Liver (tissue), 9 donors: ENCODE measurements around the gene RYR3. TPM values are rescaled to one million over a fixed set of nuclear protein-coding genes. Genes with fewer than 3 reads are reported as not detected.

Experiments
- DNase-seq: peaks from one replicate; pipeline ENCODE4 v3.0.0-alpha.2; 2017; ENCODE audit warnings: low spot score
- H3K27ac ChIP-seq, 2 donors: one replicate each; pipeline ENCODE4 v1.7.0; 2013; ENCODE audit warnings: inconsistent platforms in 2 of 2, low read length in 2 of 2, control low read depth in 1 of 2, low read depth in 1 of 2, mild to moderate bottlenecking in 1 of 2
- H3K27me3 ChIP-seq, 4 donors: one replicate each; pipeline versions ENCODE4 v1.6.1 to v1.7.0; 2013; ENCODE audit warnings: low read length in 3 of 4, inconsistent platforms in 1 of 4, mild to moderate bottlenecking in 1 of 4, moderate library complexity in 1 of 4; ENCODE audit not compliant: control insufficient read depth in 4 of 4, insufficient read depth in 4 of 4
- H3K36me3 ChIP-seq, 4 donors: one replicate each; pipeline versions ENCODE4 v1.6.1 to v1.7.0; 2013; ENCODE audit warnings: low read length in 3 of 4, mild to moderate bottlenecking in 3 of 4, low read depth in 1 of 4, moderate library complexity in 1 of 4; ENCODE audit not compliant: control insufficient read depth in 4 of 4, insufficient read depth in 3 of 4
- H3K4me1 ChIP-seq, 4 donors: one replicate each; pipeline versions ENCODE4 v1.6.1 to v1.7.0; 2013; ENCODE audit warnings: low read length in 3 of 4, mild to moderate bottlenecking in 3 of 4, moderate library complexity in 1 of 4; ENCODE audit not compliant: control insufficient read depth in 4 of 4, insufficient read depth in 4 of 4
- H3K4me3 ChIP-seq, 3 donors: one replicate each; pipeline versions ENCODE4 v1.6.1 to v1.7.0; 2013; ENCODE audit warnings: low read length in 3 of 3, control low read depth in 1 of 3, low read depth in 1 of 3, mild to moderate bottlenecking in 1 of 3
- H3K9ac ChIP-seq, 2 donors: one replicate each; pipeline ENCODE4 v1.7.0; 2013; ENCODE audit warnings: low read length in 2 of 2, mild to moderate bottlenecking in 2 of 2, moderate library complexity in 2 of 2, control low read depth in 1 of 2, low read depth in 1 of 2
- H3K9me3 ChIP-seq, 4 donors: one replicate each; pipeline versions ENCODE4 v1.6.1 to v1.7.0; 2013; ENCODE audit warnings: low read length in 3 of 4; ENCODE audit not compliant: control insufficient read depth in 4 of 4
- ATF3 ChIP-seq: IDR thresholded peaks from 2 replicates; pipeline ENCODE4 v1.6.1; 2016; ENCODE audit warnings: antibody characterized with exemption
- CTCF ChIP-seq: fragments of 150-350 bp; IDR thresholded peaks from 2 replicates; pipeline ENCODE4 v1.5.1; 2017; ENCODE audit warnings: improper control_type of control experiment, low read depth, low read length; ENCODE audit not compliant: missing input control
- EGR1 ChIP-seq, 2 donors: IDR thresholded peaks; 2 replicates each; pipeline ENCODE4 v1.6.1; 2016 to 2018; ENCODE audit warnings: antibody characterized with exemption in 2 of 2, low read depth in 2 of 2
- FOXA1 ChIP-seq: IDR thresholded peaks from 2 replicates; pipeline ENCODE4 v1.6.1; 2016; ENCODE audit warnings: antibody characterized with exemption
- FOXA2 ChIP-seq: IDR thresholded peaks from 2 replicates; pipeline ENCODE4 v1.6.1; 2016; ENCODE audit warnings: antibody characterized with exemption
- GABPA ChIP-seq, 2 donors: IDR thresholded peaks in 1 of 2; conservative IDR thresholded peaks in 1 of 2; 2 replicates each; pipeline ENCODE4 v1.6.1; 2016; ENCODE audit warnings: antibody characterized with exemption in 2 of 2, mild to moderate bottlenecking in 1 of 2, moderate library complexity in 1 of 2
- HNF4A ChIP-seq, 2 donors: conservative IDR thresholded peaks; 2 replicates each; pipeline ENCODE4 v1.6.1; 2016; ENCODE audit warnings: antibody characterized with exemption in 2 of 2, mild to moderate bottlenecking in 2 of 2
- HNF4G ChIP-seq: IDR thresholded peaks from 2 replicates; pipeline ENCODE4 v1.6.1; 2016; ENCODE audit warnings: antibody characterized with exemption
- JUND ChIP-seq, 2 donors: IDR thresholded peaks; 2 replicates each; pipeline ENCODE4 v1.6.1; 2016; ENCODE audit warnings: antibody characterized with exemption in 2 of 2
- MAX ChIP-seq: IDR thresholded peaks from 2 replicates; pipeline ENCODE4 v1.6.1; 2016; ENCODE audit warnings: antibody characterized with exemption
- NR2F2 ChIP-seq: IDR thresholded peaks from 2 replicates; pipeline ENCODE4 v1.6.1; 2016; ENCODE audit warnings: antibody characterized with exemption
- RAD21 ChIP-seq, 2 donors: IDR thresholded peaks; 2 replicates each; pipeline ENCODE4 v1.6.1; 2016; ENCODE audit warnings: antibody characterized with exemption in 2 of 2, mild to moderate bottlenecking in 2 of 2
- REST ChIP-seq: IDR thresholded peaks from 2 replicates; pipeline ENCODE4 v1.6.1; 2016; ENCODE audit warnings: antibody characterized with exemption, mild to moderate bottlenecking
- RXRA ChIP-seq, 2 donors: IDR thresholded peaks; 2 replicates each; pipeline ENCODE4 v1.6.1; 2017 to 2018; ENCODE audit warnings: antibody characterized with exemption in 2 of 2, mild to moderate bottlenecking in 1 of 2
- SP1 ChIP-seq: IDR thresholded peaks from 2 replicates; pipeline ENCODE4 v1.6.1; 2018; ENCODE audit warnings: antibody characterized with exemption, mild to moderate bottlenecking
- TAF1 ChIP-seq: conservative IDR thresholded peaks from 2 replicates; pipeline ENCODE4 v1.6.1; 2016; ENCODE audit warnings: antibody characterized with exemption, mild to moderate bottlenecking
- YY1 ChIP-seq: IDR thresholded peaks from 2 replicates; pipeline ENCODE4 v1.6.1; 2016; ENCODE audit warnings: antibody characterized with exemption, mild to moderate bottlenecking
- ZBTB33 ChIP-seq: IDR thresholded peaks from 2 replicates; pipeline ENCODE4 v1.6.1; 2016; ENCODE audit warnings: antibody characterized with exemption
- WGBS: extraction: QIAGEN DNeasy Blood & Tissue Kit; methylation state at CpG from one replicate; pipeline ENCODE4 v1.1.7; 2013; 5-methylcytosine and 5-hydroxymethylcytosine counted together
- polyA plus RNA-seq, 2 donors: library from polyadenylated mRNA; stranded (reverse) in 1 of 2; unstranded in 1 of 2; fragments of 200-250 nt in 1 of 2; fragments of >200 nt in 1 of 2; fragmentation: Nextera tagmentation in 1 of 2; extraction: Ambion mirVana in 1 of 2; gene quantifications; one replicate each; pipeline versions ENCODE4 v1.2.1 to v1.2.3, GENCODE V29; 2013 to 2015
- total RNA-seq, 2 donors: library from RNA; depleted of rRNA; stranded (reverse); fragments of >200 nt; gene quantifications; one replicate each; pipeline ENCODE4 v1.2.3, GENCODE V29; 2014
- donor health status: healthy.
- donor health status: healthy.
- donor health status: healthy.
- donor health status: healthy.
- donor health status: healthy.

The RYR3 gene
- total and polyA plus RNA-seq, 4 donors, result 0.01 to 1.1 (median 0.22) TPM

GRCh38 chr15:33670567-33670966, 359.8 kb downstream of the RYR3 start:
- Histone ChIP-seq H3K4me3 (no peak overlapping the region), H3K27ac (no peak overlapping the region), H3K36me3 (no peaks in the 10 kb centered on the region), H3K27me3 (peaks cover 0 to 6% (median 2%) of the 10 kb centered on the region in 4 donors), H3K9ac (no peak overlapping the region), H3K4me1 (no peaks in the 10 kb centered on the region), H3K9me3 (no peaks in the 10 kb centered on the region)
- no peak for DNase-seq
- WGBS, result 45% methylated on average over 3 of the region's 3 CpGs
- TF ChIP-seq ZBTB33, result no peak
- TF ChIP-seq MAX, result no peak
- TF ChIP-seq NR2F2, result no peak
- no peak for TF ChIP-seq FOXA2
- no peak for TF ChIP-seq RXRA (IDR thresholded peaks at IDR 0.05)
- TF ChIP-seq CTCF, result no peak
- no peak for TF ChIP-seq ATF3
- no peak for TF ChIP-seq YY1
- no peak for TF ChIP-seq RAD21 (IDR thresholded peaks at IDR 0.05)

GRCh38 chr15:33671456-33671855, 360.7 kb downstream of the RYR3 start:
- no peak for DNase-seq
- WGBS, result 65% methylated on average over 5 of the region's 5 CpGs
- no peaks in the 10 kb centered on the region for H3K9me3 ChIP-seq
- TF ChIP-seq HNF4G (no peak), ATF3 (no peak), REST (no peak), TAF1 (no peak), JUND (IDR thresholded peaks at IDR 0.05) (no peak), NR2F2 (no peak), RXRA (IDR thresholded peaks at IDR 0.05) (no peak), MAX (no peak), RAD21 (IDR thresholded peaks at IDR 0.05) (no peak), HNF4A (conservative IDR thresholded peaks at IDR 0.05) (no peak), GABPA (IDR thresholded peaks at IDR 0.05 in 1 of 2, conservative IDR thresholded peaks at IDR 0.05 in 1 of 2) (no peak), EGR1 (IDR thresholded peaks at IDR 0.05; ENCODE audit: low read depth in 2 of 2) (no peak), ZBTB33 (no peak), CTCF (no peak), FOXA2 (no peak), FOXA1 (no peak), YY1 (no peak), SP1 (no peak)
- no peaks in the 10 kb centered on the region for H3K4me1 ChIP-seq
- no peak overlapping the region for H3K9ac ChIP-seq
- H3K4me3 ChIP-seq, result no peak overlapping the region
- H3K27ac ChIP-seq, result no peak overlapping the region
- peaks cover 0 to 6% (median 2%) of the 10 kb centered on the region in 4 donors for H3K27me3 ChIP-seq
- H3K36me3 ChIP-seq, result no peaks in the 10 kb centered on the region
